CD4-positive, alpha-beta T cell treated with Interleukin-6 at 100 ng/mL for 8 hours (primary cell): ENCODE results near the gene EHBP1L1.

Source experiments
- DNase-seq: peaks from one replicate; pipeline ENCODE4 v3.0.0-alpha.2; 2020; ENCODE audit warnings: mixed read lengths, low spot score

The EHBP1L1 gene

DNA sequence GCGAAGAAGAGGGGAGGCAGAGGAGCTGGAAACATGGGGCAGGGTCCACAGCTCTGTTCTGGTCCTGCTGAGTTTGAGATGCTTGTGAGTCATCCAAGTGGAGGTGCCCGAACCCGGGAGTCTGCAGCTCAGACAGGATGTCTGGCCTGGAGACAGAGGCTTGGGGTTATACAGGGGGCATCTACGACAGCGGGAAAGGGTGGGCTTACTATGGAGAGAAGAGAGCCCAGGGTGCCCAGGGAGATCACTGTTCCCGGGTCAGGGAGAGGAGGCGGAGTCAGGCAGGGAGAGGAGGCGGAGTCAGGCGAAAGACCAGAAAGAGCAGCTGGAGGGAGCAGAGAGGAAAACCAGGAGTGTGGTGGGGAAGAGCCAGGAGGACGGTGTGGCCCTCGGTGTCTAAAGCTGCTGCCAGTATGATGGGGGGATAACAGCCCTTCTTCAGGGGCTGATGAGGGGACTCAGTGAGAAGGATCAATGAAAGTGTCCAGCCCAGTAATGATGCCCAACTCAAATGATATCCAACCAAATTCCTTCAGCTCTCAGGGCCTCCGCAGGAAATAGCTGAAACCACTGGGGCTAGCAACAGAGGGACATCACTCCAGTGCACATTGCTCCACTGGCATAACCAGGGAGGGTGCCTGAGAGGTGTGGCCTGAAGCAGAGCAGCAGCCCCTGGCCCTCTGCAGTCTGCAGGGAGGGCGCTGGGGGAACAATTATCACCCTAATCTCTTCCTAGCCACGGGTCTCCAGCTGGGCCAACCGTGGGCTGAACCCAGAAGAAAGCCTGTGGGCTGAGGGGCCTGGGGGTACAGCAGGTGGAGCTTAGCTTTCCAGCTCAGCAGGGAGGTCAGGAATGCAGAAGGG is 15.1 kb upstream of the EHBP1L1 start:
- no peak for DNase-seq

DNA sequence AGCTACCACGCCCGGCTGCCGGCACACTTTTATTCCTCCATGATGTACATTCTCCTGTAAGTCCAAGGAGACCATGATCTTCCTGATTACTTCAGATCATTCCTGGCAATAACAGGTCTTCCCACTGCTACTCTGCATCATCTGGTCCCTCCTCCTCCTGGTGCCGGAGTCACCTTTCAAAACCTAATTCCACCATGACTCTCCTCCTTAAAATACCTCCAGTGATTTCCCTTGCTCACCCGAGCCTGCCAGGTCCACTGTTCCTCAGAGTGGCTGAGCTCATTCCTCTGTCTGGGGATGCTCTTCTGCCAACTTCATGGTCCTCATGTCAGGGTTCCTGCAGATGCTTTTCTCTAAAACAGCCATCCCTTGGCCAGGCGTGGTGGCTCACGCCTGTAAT is 13.8 kb upstream of the EHBP1L1 start:
- no peak for DNase-seq

- no peak for DNase-seq
Measured at GRCh38 chr11:65562788-65563187, 13.1 kb upstream of the EHBP1L1 start.

GRCh38 chr11:65563601-65564000 is 12.3 kb upstream of the EHBP1L1 start:
- no peak for DNase-seq

GRCh38 chr11:65564879-65565559 is 10.8 kb upstream of the EHBP1L1 start:
- DNase-seq, result peak; percentile 49

GRCh38 chr11:65565624-65566453 is 10.0 kb upstream of the EHBP1L1 start:
- peak; percentile 48 for DNase-seq

- no peak for DNase-seq
Measured at GRCh38 chr11:65569164-65569972, 6.5 kb upstream of the EHBP1L1 start.

DNA sequence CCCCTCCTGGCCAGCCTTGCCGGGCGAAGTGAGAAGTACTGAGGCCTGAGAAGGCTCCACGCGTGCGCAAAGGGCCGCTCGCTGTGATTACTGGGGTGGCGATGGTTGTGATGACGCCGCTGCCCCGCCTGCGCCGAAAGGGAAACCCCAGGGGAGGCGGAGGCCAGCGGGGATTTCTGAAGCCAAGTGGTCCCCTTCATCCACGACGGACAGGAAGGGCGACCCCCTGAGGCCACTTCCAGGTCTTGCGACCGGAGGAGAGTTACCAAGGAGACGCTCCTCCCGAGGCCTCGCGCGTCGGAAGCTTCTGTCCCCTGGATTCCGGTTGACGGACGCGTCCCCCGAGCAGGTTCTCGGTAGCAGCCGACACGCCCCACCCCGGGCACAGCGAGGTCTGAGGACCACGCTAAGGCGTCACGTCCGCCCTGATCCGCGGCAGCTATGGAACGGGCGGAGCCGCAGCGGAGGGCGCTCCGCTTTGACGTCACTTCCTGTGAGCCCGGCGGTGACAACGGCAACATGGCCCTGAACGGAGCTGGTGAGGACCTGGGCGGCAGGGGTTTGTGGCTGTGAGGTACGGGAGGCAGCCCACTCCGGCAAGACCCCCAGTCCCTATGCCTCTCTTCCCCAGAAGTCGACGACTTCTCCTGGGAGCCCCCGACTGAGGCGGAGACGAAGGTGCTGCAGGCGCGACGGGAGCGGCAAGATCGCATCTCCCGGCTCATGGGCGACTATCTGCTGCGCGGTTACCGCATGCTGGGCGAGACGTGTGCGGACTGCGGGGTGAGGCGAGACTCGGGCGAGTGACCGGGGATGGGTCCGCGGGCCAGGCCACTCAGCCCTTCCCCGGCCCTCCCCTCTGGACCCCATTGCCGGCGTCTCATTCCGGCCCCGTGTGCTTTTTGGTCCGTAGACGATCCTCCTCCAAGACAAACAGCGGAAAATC is 5.6 kb upstream of the EHBP1L1 start, which contains the start of gene ZNRD2:
Gene ZNRD2 (plus strand): TSS at position 505 of the 946 bp plus-strand sequence. CDS start 15 bp downstream, at position 520.
- DNase-seq, result peak; percentile 98

- no peak for DNase-seq
Measured at GRCh38 chr11:65571420-65571819, 4.4 kb upstream of the EHBP1L1 start.

GRCh38 chr11:65571940-65572339 is 3.9 kb upstream of the EHBP1L1 start:
- no peak for DNase-seq

DNA sequence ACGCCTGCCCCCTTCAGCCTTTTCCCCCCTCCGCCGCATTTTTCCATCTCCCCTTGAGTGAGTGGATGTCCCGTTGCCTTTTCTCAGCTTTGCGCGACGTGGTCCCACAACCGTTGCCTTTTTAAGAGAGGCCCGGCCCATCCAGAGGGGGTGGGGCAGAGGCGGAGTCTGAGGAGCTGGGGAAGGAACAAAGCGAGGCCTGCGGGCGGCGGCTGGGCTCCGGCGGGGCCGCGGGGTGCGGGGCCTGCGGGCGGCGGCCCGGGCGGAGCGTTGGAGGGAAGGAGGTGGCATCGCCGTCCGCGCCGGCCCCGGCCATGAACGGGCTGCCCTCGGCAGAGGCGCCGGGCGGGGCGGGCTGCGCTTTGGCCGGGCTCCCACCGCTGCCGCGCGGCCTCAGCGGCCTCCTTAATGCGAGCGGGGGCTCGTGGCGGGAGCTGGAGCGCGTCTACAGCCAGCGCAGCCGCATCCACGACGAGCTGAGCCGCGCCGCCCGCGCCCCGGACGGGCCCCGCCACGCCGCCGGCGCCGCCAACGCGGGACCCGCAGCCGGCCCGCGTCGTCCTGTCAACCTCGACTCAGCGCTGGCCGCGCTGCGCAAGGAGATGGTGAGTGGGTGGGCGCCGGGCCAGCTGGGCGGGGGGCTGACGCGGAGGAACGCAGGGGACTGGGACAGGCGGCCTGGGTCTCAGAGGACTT is 3.3 kb upstream of the EHBP1L1 start, which contains the start of gene FAM89B:
Gene FAM89B (plus strand): TSS at position 183 of the 696 bp plus-strand sequence. CDS start 132 bp downstream, at position 315.
- peak; percentile 87 for DNase-seq

GRCh38 chr11:65573391-65574079 is 2.3 kb upstream of the EHBP1L1 start:
- no peak for DNase-seq

DNA sequence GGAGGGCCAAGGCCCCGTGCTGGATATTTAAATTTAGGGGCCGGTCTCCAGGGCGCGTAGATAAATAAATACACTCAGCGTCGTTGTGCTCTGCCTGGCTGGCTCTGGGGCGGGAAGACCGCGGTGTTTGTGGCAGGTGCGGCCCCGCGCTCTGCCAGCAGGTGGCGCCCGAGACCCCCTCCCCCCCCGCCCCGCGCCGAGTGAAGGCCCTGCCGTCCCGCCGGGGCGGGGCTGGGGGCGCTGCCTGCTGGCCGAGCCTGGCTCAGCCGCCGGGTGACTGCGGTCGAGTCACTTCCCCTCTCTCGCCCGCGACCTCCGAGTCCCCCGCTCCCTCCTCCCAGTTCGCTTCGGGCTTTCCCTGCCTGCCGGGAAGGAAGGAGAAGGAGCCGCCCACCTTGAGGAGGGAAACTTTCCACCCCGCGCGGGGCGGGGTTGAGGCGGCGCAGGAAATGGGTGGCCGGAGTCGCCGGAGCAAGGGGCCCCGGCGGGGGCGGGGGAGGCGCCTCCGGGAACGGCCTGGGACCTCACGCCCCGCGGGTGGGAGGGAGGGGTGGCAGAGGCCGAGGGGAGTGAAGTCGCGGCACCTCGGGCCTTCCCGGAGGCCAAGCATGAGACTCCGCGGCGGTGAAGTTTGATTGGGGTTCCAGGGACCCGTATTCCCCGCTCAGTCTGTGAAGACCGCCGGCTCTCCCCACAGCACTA is 1.6 kb upstream of the EHBP1L1 start:
- peak; percentile 92 for DNase-seq

- DNase-seq, result no peak
Measured at GRCh38 chr11:65574811-65575567, 864 bp upstream of the EHBP1L1 start.

DNA sequence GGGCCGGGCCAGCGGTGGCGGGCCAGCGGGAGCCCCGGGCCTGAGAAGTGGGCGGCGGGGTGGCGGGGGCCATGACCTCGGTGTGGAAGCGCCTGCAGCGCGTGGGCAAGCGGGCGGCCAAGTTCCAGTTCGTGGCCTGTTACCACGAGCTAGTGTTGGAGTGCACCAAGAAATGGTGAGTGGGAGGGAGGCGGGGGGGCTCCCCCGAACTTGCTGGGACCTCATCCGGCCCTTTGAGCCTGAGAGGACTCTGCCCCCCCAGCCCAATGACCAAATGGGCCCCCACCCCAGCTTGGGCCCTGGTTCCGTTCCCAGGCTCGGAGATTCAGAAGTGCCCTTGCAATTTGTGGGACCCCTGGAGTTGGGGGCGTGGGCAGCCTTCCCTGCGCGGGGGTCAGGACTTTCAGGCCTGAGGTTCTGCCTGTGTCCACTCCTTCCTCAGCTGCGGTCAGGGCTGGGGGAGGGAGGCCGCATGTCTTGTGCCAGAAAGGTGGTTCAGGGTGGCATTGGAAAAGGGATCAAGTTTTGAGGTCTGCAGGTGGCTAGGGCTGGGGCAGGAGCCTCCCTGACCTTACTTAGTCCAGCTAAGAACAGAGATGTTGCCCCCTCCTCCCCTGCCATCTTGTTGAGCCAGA is 496 bp downstream of the EHBP1L1 start:
- DNase-seq, result no peak

DNA sequence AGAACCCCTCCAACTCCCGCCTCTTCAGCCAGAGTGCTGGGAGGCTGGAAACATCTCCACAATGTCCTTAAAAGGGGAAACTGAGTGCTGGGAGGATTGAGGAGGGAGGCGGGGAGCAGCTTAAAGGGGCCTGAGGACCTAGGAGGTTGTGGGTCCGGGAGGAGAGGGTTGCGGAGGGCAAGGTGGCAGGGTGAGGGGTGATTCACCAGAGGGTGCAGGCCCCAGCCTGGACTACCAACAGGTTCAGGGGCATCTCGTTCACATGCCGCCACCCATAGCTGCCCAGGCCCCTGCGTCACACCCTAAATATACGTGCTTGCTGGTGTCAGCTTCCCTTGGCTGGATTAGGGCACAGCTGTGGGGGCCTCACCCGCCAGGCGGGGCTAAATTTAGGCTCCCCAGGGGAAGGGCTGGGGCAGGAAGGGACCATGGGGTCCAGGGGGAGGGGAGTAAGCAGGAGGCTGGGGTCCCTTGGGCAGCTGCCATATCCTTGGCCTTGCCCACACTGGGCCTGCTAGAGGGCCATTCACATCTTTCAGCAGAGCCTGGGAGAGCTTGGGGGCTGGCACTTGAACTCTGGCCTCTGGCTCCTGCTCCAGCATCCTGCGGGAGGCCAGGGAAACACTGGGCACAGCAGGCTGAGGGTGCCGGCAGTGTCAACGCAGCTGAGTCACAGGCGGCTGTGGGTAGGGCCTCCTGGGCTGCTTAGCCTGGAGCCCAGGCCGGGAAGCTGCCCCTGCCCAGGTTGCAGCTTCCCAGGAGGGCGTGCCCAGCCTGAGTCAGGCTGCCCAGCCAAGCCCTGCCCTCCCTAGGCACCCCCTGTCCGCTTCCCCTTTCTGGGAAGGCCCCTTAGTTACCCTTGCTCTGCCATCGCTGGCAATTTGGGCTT is 1.3 kb downstream of the EHBP1L1 start:
- DNase-seq, result no peak
